MM.1S (cell line): ENCODE results near the gene LRMDA.

Experiments used
- CTCF ChIP-seq: fragments of 300-600 bp; sonication (generic); IDR thresholded peaks from 2 replicates; pipeline ENCODE4 v1.5.1; 2016; ENCODE audit warnings: antibody characterized with exemption, low read length, mixed read lengths
- EZH2 ChIP-seq: fragments of 300-600 bp; sonication (generic); optimal IDR thresholded peaks from 2 replicates; pipeline ENCODE3; 2017; ENCODE audit warnings: low read depth, mild to moderate bottlenecking, antibody characterized with exemption, low read length, mixed read lengths
- EZH2phosphoT487 ChIP-seq: fragments of 300-600 bp; sonication (generic); IDR thresholded peaks from 2 replicates; pipeline ENCODE4 v1.6.1; 2018; ENCODE audit warnings: antibody characterized with exemption, low read length

- TF ChIP-seq CTCF: no peak
- TF ChIP-seq EZH2: no peak
- TF ChIP-seq EZH2phosphoT487: no peak
Observed at GRCh38 chr10:76336213-76336963, 905.0 kb downstream of the LRMDA start.
